ENCODE data around the gene RABL6. TPM values are rescaled to one million over a fixed set of nuclear protein-coding genes. Genes with fewer than 3 reads are reported as not detected.
"Not testable (repeated sequence)": the region's sequence is repeated elsewhere in the genome, so short reads cannot be mapped to it uniquely, and the experiment has no call there.

The RABL6 gene
- total RNA-seq, 2 donors from 2014 or later = 159 to 206 TPM

- peaks cover 27% of the 10 kb centered on the region for H3K36me3 Mint-ChIP-seq (ENCODE audit: low read depth)
- WGBS, 2 experiments (ENCODE audit: insufficient coverage in 1 of 2, insufficient read length in 1 of 2) = 88 to 96% methylated on average over 6 of the region's 6 CpGs
- peaks cover 4% of the 10 kb centered on the region for H3K4me1 Mint-ChIP-seq
- TF ChIP-seq CTCF (conservative IDR thresholded peaks at IDR 0.05) = no peak
- H3K27ac ChIP-seq (ENCODE audit: low read depth, low read length) = no peak overlapping the region
- H3K9me3 Mint-ChIP-seq = no peaks in the 10 kb centered on the region
- H3K4me3 Mint-ChIP-seq = no peak overlapping the region
- no peak overlapping the region for H3K9ac ChIP-seq (ENCODE audit: extremely low read depth, low read length, poor library complexity, severe bottlenecking)
- no peak overlapping the region for H3K4me3 ChIP-seq (ENCODE audit: low read length)
- H3K36me3 ChIP-seq (ENCODE audit: control insufficient read depth, insufficient read depth, low read length) = peaks cover 13% of the 10 kb centered on the region
- H3K4me1 ChIP-seq (ENCODE audit: control insufficient read depth, insufficient read depth, low read length) = no peaks in the 10 kb centered on the region
- peaks cover 25% of the 10 kb centered on the region for H3K27me3 Mint-ChIP-seq (ENCODE audit: insufficient read depth)
- H3K9me3 ChIP-seq (ENCODE audit: control insufficient read depth, low read length) = no peaks in the 10 kb centered on the region
- H3K27ac Mint-ChIP-seq = peak overlapping the region; percentile 17
- no peaks in the 10 kb centered on the region for H3K27me3 ChIP-seq (ENCODE audit: control insufficient read depth, insufficient read depth, low read length, poor library complexity, severe bottlenecking)
- no peak for DNase-seq
These were observed 5.4 kb upstream of the RABL6 start for GRCh38 chr9:136802321-136802720.

- peaks cover 27% of the 10 kb centered on the region for H3K36me3 Mint-ChIP-seq (ENCODE audit: low read depth)
- H3K9me3 Mint-ChIP-seq; DNase-seq; H3K4me3 ChIP-seq (ENCODE audit: low read length); H3K4me3 Mint-ChIP-seq; H3K9ac ChIP-seq (ENCODE audit: extremely low read depth, low read length, poor library complexity, severe bottlenecking); H3K27me3 ChIP-seq (ENCODE audit: control insufficient read depth, insufficient read depth, low read length, poor library complexity, severe bottlenecking); H3K27ac Mint-ChIP-seq; H3K4me1 Mint-ChIP-seq; H3K4me1 ChIP-seq (ENCODE audit: control insufficient read depth, insufficient read depth, low read length); H3K9me3 ChIP-seq (ENCODE audit: control insufficient read depth, low read length); H3K27ac ChIP-seq (ENCODE audit: low read depth, low read length): not testable (repeated sequence)
- 95 to 100% methylated on average over 2 to 8 of the region's 9 CpGs for WGBS, 2 experiments (ENCODE audit: insufficient coverage in 1 of 2, insufficient read length in 1 of 2)
- peaks cover 24% of the 10 kb centered on the region for H3K27me3 Mint-ChIP-seq (ENCODE audit: insufficient read depth)
- H3K36me3 ChIP-seq (ENCODE audit: control insufficient read depth, insufficient read depth, low read length) = peaks cover 13% of the 10 kb centered on the region
These were observed 4.7 kb upstream of the RABL6 start for GRCh38 chr9:136803009-136803550.

- no peak for TF ChIP-seq CTCF (conservative IDR thresholded peaks at IDR 0.05)
- 95 to 97% methylated on average over 16 to 22 of the region's 22 CpGs for WGBS, 2 experiments (ENCODE audit: insufficient coverage in 1 of 2, insufficient read length in 1 of 2)
- Mint-ChIP-seq H3K27me3 (ENCODE audit: insufficient read depth) (peaks cover 22% of the 10 kb centered on the region), H3K4me1 (peaks cover 4% of the 10 kb centered on the region), H3K9me3 (no peaks in the 10 kb centered on the region), H3K4me3 (no peak overlapping the region), H3K36me3 (ENCODE audit: low read depth) (peaks cover 27% of the 10 kb centered on the region), H3K27ac (no peak overlapping the region)
- Histone ChIP-seq H3K27me3 (ENCODE audit: control insufficient read depth, insufficient read depth, low read length, poor library complexity, severe bottlenecking) (no peaks in the 10 kb centered on the region), H3K4me3 (ENCODE audit: low read length) (no peak overlapping the region), H3K36me3 (ENCODE audit: control insufficient read depth, insufficient read depth, low read length) (peaks cover 13% of the 10 kb centered on the region), H3K27ac (ENCODE audit: low read depth, low read length) (no peak overlapping the region), H3K9ac (ENCODE audit: extremely low read depth, low read length, poor library complexity, severe bottlenecking) (no peak overlapping the region), H3K4me1 (ENCODE audit: control insufficient read depth, insufficient read depth, low read length) (no peaks in the 10 kb centered on the region), H3K9me3 (ENCODE audit: control insufficient read depth, low read length) (no peaks in the 10 kb centered on the region)
- DNase-seq = no peak
These were observed 3.9 kb upstream of the RABL6 start for GRCh38 chr9:136803551-136804508.

Data from endodermal cell (in vitro differentiated cells).